ENCODE results near the gene GXYLT2.

DNA sequence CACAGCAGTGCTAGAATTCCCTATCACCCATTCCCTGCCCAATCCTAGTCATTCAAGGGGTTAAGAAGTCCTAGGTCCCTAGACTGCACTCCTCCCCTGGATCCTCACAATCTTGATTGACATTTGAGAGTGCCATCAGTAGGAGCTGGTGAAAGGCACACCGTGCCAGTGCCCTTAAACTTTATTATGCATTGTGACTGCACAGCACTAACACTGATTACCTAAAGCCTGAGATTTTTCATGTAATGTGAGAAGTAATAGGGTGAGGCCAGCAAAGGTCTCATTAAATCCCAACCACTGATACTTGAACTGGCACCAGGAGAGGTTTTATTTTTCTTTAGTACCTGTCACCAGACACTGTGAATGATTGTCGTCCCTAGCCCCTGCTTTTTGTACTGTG is 16.3 kb downstream of the GXYLT2 start:
- TF ChIP-seq, protein P1, sequence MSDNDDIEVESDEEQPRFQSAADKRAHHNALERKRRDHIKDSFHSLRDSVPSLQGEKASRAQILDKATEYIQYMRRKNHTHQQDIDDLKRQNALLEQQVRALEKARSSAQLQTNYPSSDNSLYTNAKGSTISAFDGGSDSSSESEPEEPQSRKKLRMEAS (IDR thresholded peaks at IDR 0.05; ENCODE audit: low read depth, low read length): no peak
- TF ChIP-seq, protein P2, sequence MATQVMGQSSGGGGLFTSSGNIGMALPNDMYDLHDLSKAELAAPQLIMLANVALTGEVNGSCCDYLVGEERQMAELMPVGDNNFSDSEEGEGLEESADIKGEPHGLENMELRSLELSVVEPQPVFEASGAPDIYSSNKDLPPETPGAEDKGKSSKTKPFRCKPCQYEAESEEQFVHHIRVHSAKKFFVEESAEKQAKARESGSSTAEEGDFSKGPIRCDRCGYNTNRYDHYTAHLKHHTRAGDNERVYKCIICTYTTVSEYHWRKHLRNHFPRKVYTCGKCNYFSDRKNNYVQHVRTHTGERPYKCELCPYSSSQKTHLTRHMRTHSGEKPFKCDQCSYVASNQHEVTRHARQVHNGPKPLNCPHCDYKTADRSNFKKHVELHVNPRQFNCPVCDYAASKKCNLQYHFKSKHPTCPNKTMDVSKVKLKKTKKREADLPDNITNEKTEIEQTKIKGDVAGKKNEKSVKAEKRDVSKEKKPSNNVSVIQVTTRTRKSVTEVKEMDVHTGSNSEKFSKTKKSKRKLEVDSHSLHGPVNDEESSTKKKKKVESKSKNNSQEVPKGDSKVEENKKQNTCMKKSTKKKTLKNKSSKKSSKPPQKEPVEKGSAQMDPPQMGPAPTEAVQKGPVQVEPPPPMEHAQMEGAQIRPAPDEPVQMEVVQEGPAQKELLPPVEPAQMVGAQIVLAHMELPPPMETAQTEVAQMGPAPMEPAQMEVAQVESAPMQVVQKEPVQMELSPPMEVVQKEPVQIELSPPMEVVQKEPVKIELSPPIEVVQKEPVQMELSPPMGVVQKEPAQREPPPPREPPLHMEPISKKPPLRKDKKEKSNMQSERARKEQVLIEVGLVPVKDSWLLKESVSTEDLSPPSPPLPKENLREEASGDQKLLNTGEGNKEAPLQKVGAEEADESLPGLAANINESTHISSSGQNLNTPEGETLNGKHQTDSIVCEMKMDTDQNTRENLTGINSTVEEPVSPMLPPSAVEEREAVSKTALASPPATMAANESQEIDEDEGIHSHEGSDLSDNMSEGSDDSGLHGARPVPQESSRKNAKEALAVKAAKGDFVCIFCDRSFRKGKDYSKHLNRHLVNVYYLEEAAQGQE (IDR thresholded peaks at IDR 0.05; ENCODE audit: low read depth, low read length): no peak
- TF ChIP-seq, protein P3, sequence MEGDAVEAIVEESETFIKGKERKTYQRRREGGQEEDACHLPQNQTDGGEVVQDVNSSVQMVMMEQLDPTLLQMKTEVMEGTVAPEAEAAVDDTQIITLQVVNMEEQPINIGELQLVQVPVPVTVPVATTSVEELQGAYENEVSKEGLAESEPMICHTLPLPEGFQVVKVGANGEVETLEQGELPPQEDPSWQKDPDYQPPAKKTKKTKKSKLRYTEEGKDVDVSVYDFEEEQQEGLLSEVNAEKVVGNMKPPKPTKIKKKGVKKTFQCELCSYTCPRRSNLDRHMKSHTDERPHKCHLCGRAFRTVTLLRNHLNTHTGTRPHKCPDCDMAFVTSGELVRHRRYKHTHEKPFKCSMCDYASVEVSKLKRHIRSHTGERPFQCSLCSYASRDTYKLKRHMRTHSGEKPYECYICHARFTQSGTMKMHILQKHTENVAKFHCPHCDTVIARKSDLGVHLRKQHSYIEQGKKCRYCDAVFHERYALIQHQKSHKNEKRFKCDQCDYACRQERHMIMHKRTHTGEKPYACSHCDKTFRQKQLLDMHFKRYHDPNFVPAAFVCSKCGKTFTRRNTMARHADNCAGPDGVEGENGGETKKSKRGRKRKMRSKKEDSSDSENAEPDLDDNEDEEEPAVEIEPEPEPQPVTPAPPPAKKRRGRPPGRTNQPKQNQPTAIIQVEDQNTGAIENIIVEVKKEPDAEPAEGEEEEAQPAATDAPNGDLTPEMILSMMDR (IDR thresholded peaks at IDR 0.05 in 2 of 3, conservative IDR thresholded peaks at IDR 0.05 in 1 of 3; ENCODE audit: control insufficient read depth in 2 of 3, extremely low read depth in 1 of 3, insufficient read depth in 1 of 3, low read depth in 3 of 3, low read length in 3 of 3): no peak
- no peak for TF ChIP-seq POLR2AphosphoS5 (IDR thresholded peaks at IDR 0.05; ENCODE audit: low read length)
- TF ChIP-seq GATAD2B (conservative IDR thresholded peaks at IDR 0.05; ENCODE audit: low read depth): no peak
- TF ChIP-seq TAF1 (IDR thresholded peaks at IDR 0.05; ENCODE audit: borderline replicate concordance, low read depth, low read length): no peak
- no peak for TF ChIP-seq BHLHE40 (IDR thresholded peaks at IDR 0.05; ENCODE audit: borderline replicate concordance in 1 of 2, low read depth in 2 of 2, low read length in 1 of 2)
- TF ChIP-seq RAD21 (IDR thresholded peaks at IDR 0.05; ENCODE audit: insufficient read depth, low read depth, low read length): no peak
- TF ChIP-seq ZNF24 (IDR thresholded peaks at IDR 0.05): no peak

All from GM12878 (cell line).